ENCODE data around the gene DDX49.
"Not testable (repeated sequence)": the region's sequence is repeated elsewhere in the genome, so short reads cannot be mapped to it uniquely, and the experiment has no call there.

DDX49 gene

GRCh38 chr19:18895038-18895823 is 24.3 kb upstream of the DDX49 start:
- no peak for DNase-seq (ENCODE audit: low read depth, low spot score)
- H3K4me3 ChIP-seq (ENCODE audit: low read length) = peak overlapping the region; percentile 48

- peak within 1 kb of the TSS; percentile 48 for H3K4me3 ChIP-seq (ENCODE audit: low read length)
- DNase-seq (ENCODE audit: low read depth, low spot score) = no peak
Observed at GRCh38 chr19:18895824-18896341, 23.6 kb upstream of the DDX49 start, which contains the start of gene CERS1. Gene CERS1, minus strand, starts transcription at chr19:18896158. Its CDS starts 86 bp downstream, at chr19:18896072.

- no peak overlapping the region for H3K4me3 ChIP-seq (ENCODE audit: low read length)
- no peak for DNase-seq (ENCODE audit: low read depth, low spot score)
Observed at GRCh38 chr19:18896421-18896841, 23.1 kb upstream of the DDX49 start.

GRCh38 chr19:18897094-18898029 is 22.2 kb upstream of the DDX49 start:
- no peak overlapping the region for H3K4me3 ChIP-seq (ENCODE audit: low read length)
- DNase-seq (ENCODE audit: low read depth, low spot score) = no peak

GRCh38 chr19:18898081-18898606 is 21.4 kb upstream of the DDX49 start:
- no peak for DNase-seq (ENCODE audit: low read depth, low spot score)

GRCh38 chr19:18898607-18899408 is 20.7 kb upstream of the DDX49 start:
- no peak for DNase-seq (ENCODE audit: low read depth, low spot score)
- H3K4me3 ChIP-seq (ENCODE audit: low read length) = no peak overlapping the region

More at GRCh38 chr19:18898081-18898606, 21.4 kb upstream of the DDX49 start:
- H3K4me3 ChIP-seq (ENCODE audit: low read length) = no peak overlapping the region

GRCh38 chr19:18899624-18900560 is 19.6 kb upstream of the DDX49 start:
- no peak overlapping the region for H3K4me3 ChIP-seq (ENCODE audit: low read length)
- no peak for DNase-seq (ENCODE audit: low read depth, low spot score)

GRCh38 chr19:18900700-18901481 is 18.6 kb upstream of the DDX49 start:
- H3K4me3 ChIP-seq (ENCODE audit: low read length) = no peak overlapping the region
- no peak for DNase-seq (ENCODE audit: low read depth, low spot score)

- no peak overlapping the region for H3K4me3 ChIP-seq (ENCODE audit: low read length)
- DNase-seq (ENCODE audit: low read depth, low spot score) = no peak
Observed at GRCh38 chr19:18901491-18901890, 18.0 kb upstream of the DDX49 start.

- H3K4me3 ChIP-seq (ENCODE audit: low read length) = not testable (repeated sequence)
Observed at GRCh38 chr19:18902519-18902918, 17.0 kb upstream of the DDX49 start.

GRCh38 chr19:18903156-18904037 is 16.1 kb upstream of the DDX49 start:
- H3K4me3 ChIP-seq (ENCODE audit: low read length) = no peak overlapping the region
- no peak for DNase-seq (ENCODE audit: low read depth, low spot score)

More at GRCh38 chr19:18902519-18902918, 17.0 kb upstream of the DDX49 start:
- not testable (repeated sequence) for DNase-seq (ENCODE audit: low read depth, low spot score)

- H3K4me3 ChIP-seq (ENCODE audit: low read length) = no peak overlapping the region
- no peak for DNase-seq (ENCODE audit: low read depth, low spot score)
Observed at GRCh38 chr19:18904334-18905057, 15.0 kb upstream of the DDX49 start.

GRCh38 chr19:18905058-18905456 is 14.5 kb upstream of the DDX49 start:
- H3K4me3 ChIP-seq (ENCODE audit: low read length) = no peak overlapping the region
- DNase-seq (ENCODE audit: low read depth, low spot score) = no peak

GRCh38 chr19:18905513-18906236 is 13.8 kb upstream of the DDX49 start:
- no peak overlapping the region for H3K4me3 ChIP-seq (ENCODE audit: low read length)
- DNase-seq (ENCODE audit: low read depth, low spot score) = no peak

Measured in Jurkat, Clone E6-1 (cell line).